IMR-90 (cell line): ENCODE data around the gene MAPK8IP1. TPM values are rescaled to one million over a fixed set of nuclear protein-coding genes. Genes with fewer than 3 reads are reported as not detected.

Experiments
- ATAC-seq: fragments of 200-7000 bp; cut with Tn5 transposase; 2 replicates; pipeline ENCODE4 v1.9.1; 2020; ENCODE audit warnings: low read depth, mild to moderate bottlenecking, moderate library complexity
- BruUV-seq: library from RNA; stranded (reverse); fragments of 400-500 nt; replicated peaks from 2 replicates; lab custom pipeline; 2021; lab: Mats Ljungman, UMichigan
- CTCF ChIA-PET: fragments of 300-600 bp; formaldehyde crosslinking; extraction: SDS; loops from one replicate; lab custom pipeline; 2021; ENCODE audit warnings: antibody characterized with exemption; lab: Yijun Ruan, JAX
- POLR2A ChIA-PET: fragments of 300-600 bp; sonication (Branson Sonifier 250); formaldehyde crosslinking; loops from one replicate; lab custom pipeline; 2022; ENCODE audit warnings: antibody characterized with exemption; ENCODE audit not compliant: unreplicated experiment; lab: Charles Lee
- DNase-seq: peaks from one replicate; pipeline ENCODE4 v3.0.0; 2013
- H2AFZ ChIP-seq: replicated peaks from 2 replicates; pipeline ENCODE3; 2013; ENCODE audit warnings: low read length, mild to moderate bottlenecking; ENCODE audit not compliant: poor library complexity
- H2AK5ac ChIP-seq: 2 replicates; pipeline ENCODE4 v1.6.1; 2013; ENCODE audit warnings: low read depth, low read length, inconsistent platforms
- H2AK9ac ChIP-seq: replicated peaks from 2 replicates; pipeline ENCODE3; 2013; ENCODE audit warnings: mild to moderate bottlenecking, low read depth, low read length, moderate library complexity; ENCODE audit not compliant: poor library complexity
- H2BK120ac ChIP-seq: 2 replicates; pipeline ENCODE4 v1.6.1; 2013; ENCODE audit warnings: low read depth, low read length, inconsistent platforms
- H2BK15ac ChIP-seq: 3 replicates; pipeline ENCODE4 v1.6.1; 2013; ENCODE audit warnings: low read depth, low read length, inconsistent platforms
- H2BK20ac ChIP-seq: 2 replicates; pipeline ENCODE4 v1.6.1; 2013; ENCODE audit warnings: low read depth, mild to moderate bottlenecking, inconsistent platforms, low read length, moderate library complexity
- H2BK5ac ChIP-seq: 2 replicates; pipeline ENCODE4 v1.6.1; 2013; ENCODE audit warnings: mild to moderate bottlenecking, low read depth, low read length, inconsistent platforms; ENCODE audit not compliant: poor library complexity, severe bottlenecking
- H3K14ac ChIP-seq: replicated peaks from 2 replicates; pipeline ENCODE4 v1.6.1; 2013; ENCODE audit warnings: low read depth, low read length, inconsistent platforms
- H3K18ac ChIP-seq: 2 replicates; pipeline ENCODE4 v1.6.1; 2013; ENCODE audit warnings: low read depth, low read length, control low read depth
- H3K23ac ChIP-seq: 2 replicates; pipeline ENCODE4 v1.6.1; 2013; ENCODE audit warnings: low read depth, low read length, inconsistent platforms
- H3K27ac ChIP-seq: 2 replicates; pipeline ENCODE4 v1.5.1; 2013; ENCODE audit warnings: mild to moderate bottlenecking, control low read depth, low read length; ENCODE audit not compliant: insufficient read depth
- H3K27me3 ChIP-seq: 2 replicates; pipeline ENCODE4 v1.6.1; 2013; ENCODE audit warnings: low read length; ENCODE audit not compliant: control insufficient read depth, insufficient read depth
- H3K36me3 ChIP-seq: 2 replicates; pipeline ENCODE4 v1.6.1; 2013; ENCODE audit warnings: low read length, mixed read lengths; ENCODE audit not compliant: control insufficient read depth, insufficient read depth
- H3K4ac ChIP-seq: 2 replicates; pipeline ENCODE4 v1.6.1; 2013; ENCODE audit warnings: low read depth, low read length, inconsistent platforms
- H3K4me1 ChIP-seq: 2 replicates; pipeline ENCODE4 v1.6.1; 2013; ENCODE audit warnings: low read length, mixed read lengths; ENCODE audit not compliant: control insufficient read depth, insufficient read depth
- H3K4me2 ChIP-seq: 2 replicates; pipeline ENCODE4 v1.6.1; 2013; ENCODE audit warnings: low read depth, mild to moderate bottlenecking, control low read depth, low read length, moderate library complexity
- H3K4me3 ChIP-seq: 2 replicates; pipeline ENCODE4 v1.5.1; 2013; ENCODE audit warnings: low read depth, mild to moderate bottlenecking, control low read depth, low read length, moderate library complexity; ENCODE audit not compliant: insufficient read depth
- H3K56ac ChIP-seq: 2 replicates; pipeline ENCODE4 v1.6.1; 2013; ENCODE audit warnings: low read length, inconsistent platforms; ENCODE audit not compliant: insufficient read depth; ENCODE audit errors: extremely low read depth
- H3K79me1 ChIP-seq, 2 experiments: 2 replicates each; pipeline ENCODE4 v1.6.1; 2013; ENCODE audit warnings: low read length in 2 of 2, inconsistent platforms in 1 of 2, low read depth in 1 of 2
- H3K9ac ChIP-seq: 2 replicates; pipeline ENCODE4 v1.6.1; 2013; ENCODE audit warnings: low read depth, low read length, control low read depth
- H3K9me1 ChIP-seq: 2 replicates; pipeline ENCODE4 v1.6.1; 2013; ENCODE audit warnings: low read length, inconsistent platforms; ENCODE audit not compliant: insufficient read depth
- H3K9me3 ChIP-seq: 2 replicates; pipeline ENCODE4 v1.6.1; 2013; ENCODE audit warnings: low read length; ENCODE audit not compliant: control insufficient read depth, insufficient read depth
- H4K20me1 ChIP-seq: 2 replicates; pipeline ENCODE4 v1.6.1; 2013; ENCODE audit warnings: low read length, inconsistent platforms; ENCODE audit not compliant: insufficient read depth
- H4K5ac ChIP-seq: 2 replicates; pipeline ENCODE4 v1.6.1; 2013; ENCODE audit warnings: mild to moderate bottlenecking, low read depth, low read length, control low read depth
- H4K8ac ChIP-seq, 2 experiments: 2 replicates each; pipeline ENCODE4 v1.6.1; 2013; ENCODE audit warnings: low read depth in 2 of 2, low read length in 2 of 2, control low read depth in 1 of 2, inconsistent platforms in 1 of 2
- H4K91ac ChIP-seq: 2 replicates; pipeline ENCODE4 v1.6.1; 2013; ENCODE audit warnings: low read depth, low read length, inconsistent platforms; ENCODE audit not compliant: insufficient read depth
- BHLHE40 ChIP-seq: fragments of 150-350 bp; IDR thresholded peaks from 2 replicates; pipeline ENCODE4 v1.6.1; 2016; ENCODE audit warnings: mild to moderate bottlenecking, low read depth, low read length
- CEBPB ChIP-seq: IDR thresholded peaks from 2 replicates; pipeline ENCODE4 v1.6.1; 2012; ENCODE audit warnings: low read depth, low read length, improper control_type of control experiment
- CHD1 ChIP-seq: IDR thresholded peaks from 2 replicates; pipeline ENCODE4 v1.6.1; 2012; ENCODE audit warnings: low read depth, low read length, improper control_type of control experiment
- MAFK ChIP-seq: IDR thresholded peaks from 2 replicates; pipeline ENCODE4 v1.6.1; 2012; ENCODE audit warnings: low read depth, low read length, improper control_type of control experiment
- MAZ ChIP-seq: IDR thresholded peaks from 2 replicates; pipeline ENCODE4 v1.6.1; 2012; ENCODE audit warnings: low read depth, mild to moderate bottlenecking, low read length, improper control_type of control experiment, moderate library complexity, borderline replicate concordance
- NFE2L2 ChIP-seq: fragments of 150-350 bp; IDR thresholded peaks from 2 replicates; pipeline ENCODE4 v1.6.1; 2016; ENCODE audit warnings: low read depth, mild to moderate bottlenecking, low read length
- POLR2A ChIP-seq: IDR thresholded peaks from 2 replicates; pipeline ENCODE4 v1.6.1; 2012; ENCODE audit warnings: mild to moderate bottlenecking, low read depth, low read length
- RFX5 ChIP-seq: IDR thresholded peaks from 2 replicates; pipeline ENCODE4 v1.8.0; 2012; ENCODE audit warnings: low read depth, mild to moderate bottlenecking, low read length, moderate library complexity
- WGBS, 2 experiments: methylation state at CpG; one replicate each; pipeline versions ENCODE4 v1.1.5 to v1.1.7; 2013; ENCODE audit warnings: missing lambda C conversion rate in 2 of 2; ENCODE audit not compliant: insufficient read length in 1 of 2; ENCODE audit errors: extremely low coverage in 2 of 2; 5-methylcytosine and 5-hydroxymethylcytosine counted together
- dilution Hi-C: fragments of 300-500 bp; cut with HindIII; formaldehyde crosslinking; loops from one replicate; pipeline ENCODE4 v1.14.3; 2018; ENCODE audit warnings: low sequenced_read_pairs; ENCODE audit not compliant: unreplicated experiment
- in situ Hi-C: fragments of 300-500 bp; cut with MboI; formaldehyde crosslinking; loops from 3 replicates; pipeline ENCODE4 v1.14.3; 2019; ENCODE audit warnings: low sequenced_read_pairs, inconsistent platforms, mixed read lengths
- intact Hi-C: fragments of 100-400 bp; cut with micrococcal nuclease; formaldehyde crosslinking; loops from 2 replicates; pipeline ENCODE4 v1.10.0; 2022
- polyA plus RNA-seq, 3 experiments: library from polyadenylated mRNA; depleted of rRNA; stranded (reverse); fragments of >200 nt; gene quantifications; 2 replicates each; pipeline ENCODE4 v1.2.3, GENCODE V29; 2012; ENCODE audit warnings: low replicate concordance in 1 of 3
- total RNA-seq: library from RNA; depleted of rRNA; stranded (reverse); fragments of >200 nt; gene quantifications from 2 replicates; pipeline ENCODE4 v1.2.3, GENCODE V29; 2012
- TF ChIP-seq, protein P1 (sequence below): fragments of 150-350 bp; IDR thresholded peaks from 2 replicates; pipeline ENCODE4 v1.6.1; 2016; ENCODE audit warnings: low read depth, mild to moderate bottlenecking, low read length, moderate library complexity, borderline replicate concordance
- TF ChIP-seq, protein P2 (sequence below): fragments of 150-350 bp; IDR thresholded peaks from 2 replicates; pipeline ENCODE4 v1.6.1; 2017; ENCODE audit warnings: mild to moderate bottlenecking, antibody characterized with exemption, low read length, low read depth

MAPK8IP1 gene
- total and polyA plus RNA-seq, 2 of the 4 experiments (the other 2 are of a cell fraction) = 6.5 to 9.6 TPM

DNA sequence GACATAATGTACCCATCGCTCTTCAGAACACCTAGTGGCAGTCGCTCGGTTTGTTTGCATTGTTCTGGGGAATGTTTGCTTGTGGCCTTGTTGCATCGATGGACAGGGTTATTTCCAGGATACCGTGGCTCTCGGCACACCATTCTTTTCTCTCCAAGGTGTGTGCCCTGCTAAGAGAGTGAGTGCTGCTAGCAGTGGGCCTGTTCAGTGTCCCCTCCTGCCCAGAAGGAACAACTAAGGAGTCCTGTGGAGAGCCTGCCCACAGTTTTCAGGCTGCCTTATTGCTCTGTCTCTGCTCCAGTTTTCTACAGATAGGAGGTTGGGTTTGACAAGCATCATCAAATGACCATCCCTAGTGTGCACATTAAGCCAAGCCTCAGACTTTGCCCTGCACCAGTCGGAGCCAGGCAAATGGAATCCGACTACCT is 36.8 kb upstream of the MAPK8IP1 start:
- Histone ChIP-seq H2BK5ac (no peak overlapping the region), H3K36me3 (no peaks in the 10 kb centered on the region; the same call in 1 of the 2 replicates), H3K23ac (peak overlapping the region; percentile 67), H3K27ac (no peak overlapping the region), H3K4me1 (peaks cover 13% of the 10 kb centered on the region), H3K4me2 (peak overlapping the region; percentile 93), H3K9ac (peak overlapping the region; percentile 28; the same call in 1 of the 2 replicates), H2BK15ac (no peak overlapping the region), H3K27me3 (no peaks in the 10 kb centered on the region), H4K5ac (no peak overlapping the region), H4K20me1 (peaks cover 35% of the 10 kb centered on the region), H3K9me1 (peaks cover 12% of the 10 kb centered on the region), H2AK5ac (no peak overlapping the region; the same call in 1 of the 2 replicates), H3K9me3 (no peaks in the 10 kb centered on the region), H2BK20ac (no peak overlapping the region), H3K18ac (no peak overlapping the region), H3K14ac (no peak overlapping the region), H2BK120ac (no peak overlapping the region), H4K8ac (no peak overlapping the region), H2AK9ac (peak overlapping the region; percentile 43), H3K4me3 (peak overlapping the region; percentile 97), H4K91ac (no peak overlapping the region), H3K4ac (no peak overlapping the region), H2AFZ (no peak overlapping the region), H3K56ac (no peak overlapping the region), H3K79me1 (peaks cover 16 to 54% of the 10 kb centered on the region in 2 experiments)
- dilution Hi-C loops (no loop called here), intact Hi-C loops (loop anchor here (10.0 kb wide), 1 partner anchor 156 kb away; no protein-coding TSS in a partner anchor), in situ Hi-C loops (no loop called here)
- no TSS peak for BruUV-seq
- TF ChIP-seq, protein P1, sequence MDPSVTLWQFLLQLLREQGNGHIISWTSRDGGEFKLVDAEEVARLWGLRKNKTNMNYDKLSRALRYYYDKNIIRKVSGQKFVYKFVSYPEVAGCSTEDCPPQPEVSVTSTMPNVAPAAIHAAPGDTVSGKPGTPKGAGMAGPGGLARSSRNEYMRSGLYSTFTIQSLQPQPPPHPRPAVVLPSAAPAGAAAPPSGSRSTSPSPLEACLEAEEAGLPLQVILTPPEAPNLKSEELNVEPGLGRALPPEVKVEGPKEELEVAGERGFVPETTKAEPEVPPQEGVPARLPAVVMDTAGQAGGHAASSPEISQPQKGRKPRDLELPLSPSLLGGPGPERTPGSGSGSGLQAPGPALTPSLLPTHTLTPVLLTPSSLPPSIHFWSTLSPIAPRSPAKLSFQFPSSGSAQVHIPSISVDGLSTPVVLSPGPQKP = no peak
- TF ChIP-seq BHLHE40 (no peak), NFE2L2 (no peak), MAFK (no peak), MAZ (no peak), POLR2A (no peak), CHD1 (no peak), CEBPB (no peak), RFX5 (no peak)
- TF ChIP-seq, protein P2, sequence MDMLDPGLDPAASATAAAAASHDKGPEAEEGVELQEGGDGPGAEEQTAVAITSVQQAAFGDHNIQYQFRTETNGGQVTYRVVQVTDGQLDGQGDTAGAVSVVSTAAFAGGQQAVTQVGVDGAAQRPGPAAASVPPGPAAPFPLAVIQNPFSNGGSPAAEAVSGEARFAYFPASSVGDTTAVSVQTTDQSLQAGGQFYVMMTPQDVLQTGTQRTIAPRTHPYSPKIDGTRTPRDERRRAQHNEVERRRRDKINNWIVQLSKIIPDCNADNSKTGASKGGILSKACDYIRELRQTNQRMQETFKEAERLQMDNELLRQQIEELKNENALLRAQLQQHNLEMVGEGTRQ = no peak
- ChIA-PET POLR2A (interaction anchor here (0.6 kb wide), 1 partner anchor 482 kb away, joined by 5 read pairs; no protein-coding TSS in a partner anchor), CTCF (no interaction called here)
- no peak for DNase-seq
- WGBS, 2 experiments = no CpG with 5 or more reads among the region's 8 CpGs
- ATAC-seq = no peak
